Vagina (tissue), 2 donors: ENCODE measurements around the gene FOXO4.

Experiments used
- CTCF ChIP-seq, 3 experiments: fragments of 450-650 bp in 2 of 3; fragments of 200-600 bp in 1 of 3; sonication (generic) in 1 of 3; IDR thresholded peaks; one replicate each; pipeline ENCODE4 v1.5.1; 2017 to 2019; ENCODE audit warnings: antibody characterized with exemption in 3 of 3, mild to moderate bottlenecking in 2 of 3, moderate library complexity in 2 of 3
- POLR2A ChIP-seq, 2 donors: fragments of 450-650 bp; IDR thresholded peaks; one replicate each; pipeline ENCODE4 v1.6.1; 2017; ENCODE audit warnings: antibody characterized with exemption in 2 of 2, mild to moderate bottlenecking in 2 of 2, moderate library complexity in 2 of 2
- POLR2AphosphoS5 ChIP-seq, 2 donors: sonication (generic); formaldehyde crosslinking; IDR thresholded peaks; one replicate each; pipeline ENCODE4 v1.9.0; 2017; ENCODE audit warnings: antibody characterized with exemption in 2 of 2, mild to moderate bottlenecking in 2 of 2, low read depth in 1 of 2; ENCODE audit not compliant: insufficient read depth in 1 of 2

GRCh38 chrX:71105628-71106027 is 10.0 kb downstream of the FOXO4 start:
- TF ChIP-seq CTCF (IDR thresholded peaks at IDR 0.05) (no peak), POLR2A (IDR thresholded peaks at IDR 0.05) (no peak), POLR2AphosphoS5 (IDR thresholded peaks at IDR 0.05; ENCODE audit: insufficient read depth in 1 of 2, low read depth in 1 of 2) (no peak)
